OCI-LY7 (cell line): ENCODE data around the gene FPGT. TPM values are rescaled to one million over a fixed set of nuclear protein-coding genes. Genes with fewer than 3 reads are reported as not detected.

Experiments used
- BruUV-seq: library from RNA; stranded (reverse); fragments of 400-500 nt; replicated peaks from 2 replicates; lab custom pipeline; 2021; lab: Mats Ljungman, UMichigan
- CTCF ChIA-PET: fragments of 300-600 bp; sonication (Branson Sonifier 250); formaldehyde crosslinking; loops from one replicate; lab custom pipeline; 2022; ENCODE audit warnings: antibody characterized with exemption; ENCODE audit not compliant: unreplicated experiment; lab: Charles Lee
- POLR2A ChIA-PET: fragments of 300-600 bp; sonication (Branson Sonifier 250); formaldehyde crosslinking; loops from one replicate; lab custom pipeline; 2022; ENCODE audit warnings: antibody characterized with exemption; lab: Charles Lee
- DNase-seq: peaks from one replicate; pipeline ENCODE4 v3.0.0-alpha.2; 2015; ENCODE audit warnings: low spot score
- H2AFZ ChIP-seq: fragments of 200-600 bp; sonication (generic), shearing (Covaris generic); 2 replicates; pipeline ENCODE4 v1.6.1; 2014; ENCODE audit warnings: mild to moderate bottlenecking, antibody characterized with exemption, low read length, moderate library complexity
- H3K27ac ChIP-seq: fragments of 200-600 bp; sonication (generic); 2 replicates; pipeline ENCODE4 v1.5.1; 2014; ENCODE audit warnings: mixed run types, low read depth, mild to moderate bottlenecking, moderate library complexity, low read length, inconsistent platforms; ENCODE audit not compliant: poor library complexity, severe bottlenecking
- H3K36me3 ChIP-seq: fragments of 200-600 bp; sonication (generic); 2 replicates; pipeline ENCODE4 v1.6.1; 2014; ENCODE audit warnings: mild to moderate bottlenecking, antibody characterized with exemption, low read length, moderate library complexity, mixed read lengths; ENCODE audit not compliant: insufficient read depth
- H3K4me1 ChIP-seq: fragments of 200-600 bp; sonication (generic); 2 replicates; pipeline ENCODE4 v1.5.1; 2014; ENCODE audit warnings: mild to moderate bottlenecking, low read length; ENCODE audit not compliant: insufficient read depth, poor library complexity, severe bottlenecking
- H3K4me2 ChIP-seq: fragments of 200-600 bp; sonication (generic); 2 replicates; pipeline ENCODE4 v1.6.1; 2014; ENCODE audit warnings: mild to moderate bottlenecking, low read length
- H3K4me3 ChIP-seq: fragments of 200-600 bp; sonication (generic); 2 replicates; pipeline ENCODE4 v1.5.1; 2014; ENCODE audit warnings: mild to moderate bottlenecking, low read depth, low read length; ENCODE audit not compliant: poor library complexity, severe bottlenecking
- H3K79me2 ChIP-seq: fragments of 200-600 bp; sonication (generic); 2 replicates; pipeline ENCODE4 v1.6.1; 2016; ENCODE audit warnings: low read depth, mild to moderate bottlenecking, low read length, moderate library complexity, mixed read lengths; ENCODE audit not compliant: insufficient read depth
- H3K9me2 ChIP-seq: fragments of 200-600 bp; sonication (generic); 2 replicates; pipeline ENCODE4 v1.6.1; 2016; ENCODE audit warnings: mild to moderate bottlenecking, low read length, mixed read lengths; ENCODE audit not compliant: insufficient read depth
- H3K9me3 ChIP-seq: fragments of 200-600 bp; sonication (generic); 2 replicates; pipeline ENCODE4 v1.6.1; 2014; ENCODE audit warnings: mild to moderate bottlenecking, mixed run types, low read length, mixed read lengths
- H4K20me1 ChIP-seq: fragments of 200-600 bp; sonication (generic); 2 replicates; pipeline ENCODE4 v1.6.1; 2014; ENCODE audit warnings: mild to moderate bottlenecking, antibody characterized with exemption, low read length, moderate library complexity, mixed read lengths; ENCODE audit not compliant: insufficient read depth
- EZH2phosphoT487 ChIP-seq: fragments of 200-600 bp; sonication (generic); IDR thresholded peaks from 2 replicates; pipeline ENCODE4 v1.6.1; 2018; ENCODE audit warnings: low read depth, borderline replicate concordance, mild to moderate bottlenecking, mixed run types, antibody characterized with exemption, low read length, moderate library complexity, mixed read lengths
- intact Hi-C: fragments of 100-400 bp; cut with micrococcal nuclease; formaldehyde crosslinking; loops from one replicate; pipeline ENCODE4 v1.10.0; 2022; ENCODE audit not compliant: unreplicated experiment
- total RNA-seq, 2 experiments: library from RNA; depleted of rRNA in 1 of 2; stranded (reverse); fragments of >200 nt in 1 of 2; shearing (Covaris generic) in 1 of 2; gene quantifications; 2 replicates each; pipeline ENCODE4 v1.2.3, GENCODE V29; 2014 to 2022
- TF ChIP-seq, protein P1 (sequence below): fragments of 200-600 bp; sonication (generic); conservative IDR thresholded peaks from 2 replicates; pipeline ENCODE4 v1.5.1; 2014; ENCODE audit warnings: mild to moderate bottlenecking, antibody characterized with exemption, low read length, moderate library complexity, mixed read lengths

FPGT gene
- total RNA-seq, 2 experiments from 2014 or later, result 9.2 to 9.4 TPM

DNA sequence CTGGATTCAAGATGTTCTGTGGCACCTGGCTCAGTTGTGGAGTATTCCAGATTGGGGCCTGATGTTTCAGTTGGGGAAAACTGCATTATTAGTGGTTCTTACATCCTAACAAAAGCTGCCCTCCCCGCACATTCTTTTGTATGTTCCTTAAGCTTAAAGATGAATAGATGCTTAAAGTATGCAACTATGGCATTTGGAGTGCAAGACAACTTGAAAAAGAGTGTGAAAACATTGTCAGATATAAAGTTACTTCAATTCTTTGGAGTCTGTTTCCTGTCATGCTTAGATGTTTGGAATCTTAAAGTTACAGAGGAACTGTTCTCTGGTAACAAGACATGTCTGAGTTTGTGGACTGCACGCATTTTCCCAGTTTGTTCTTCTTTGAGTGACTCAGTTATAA, 7.2 kb downstream of the FPGT start:
- CTCF ChIA-PET, result no interaction called here
- TF ChIP-seq, protein P1, sequence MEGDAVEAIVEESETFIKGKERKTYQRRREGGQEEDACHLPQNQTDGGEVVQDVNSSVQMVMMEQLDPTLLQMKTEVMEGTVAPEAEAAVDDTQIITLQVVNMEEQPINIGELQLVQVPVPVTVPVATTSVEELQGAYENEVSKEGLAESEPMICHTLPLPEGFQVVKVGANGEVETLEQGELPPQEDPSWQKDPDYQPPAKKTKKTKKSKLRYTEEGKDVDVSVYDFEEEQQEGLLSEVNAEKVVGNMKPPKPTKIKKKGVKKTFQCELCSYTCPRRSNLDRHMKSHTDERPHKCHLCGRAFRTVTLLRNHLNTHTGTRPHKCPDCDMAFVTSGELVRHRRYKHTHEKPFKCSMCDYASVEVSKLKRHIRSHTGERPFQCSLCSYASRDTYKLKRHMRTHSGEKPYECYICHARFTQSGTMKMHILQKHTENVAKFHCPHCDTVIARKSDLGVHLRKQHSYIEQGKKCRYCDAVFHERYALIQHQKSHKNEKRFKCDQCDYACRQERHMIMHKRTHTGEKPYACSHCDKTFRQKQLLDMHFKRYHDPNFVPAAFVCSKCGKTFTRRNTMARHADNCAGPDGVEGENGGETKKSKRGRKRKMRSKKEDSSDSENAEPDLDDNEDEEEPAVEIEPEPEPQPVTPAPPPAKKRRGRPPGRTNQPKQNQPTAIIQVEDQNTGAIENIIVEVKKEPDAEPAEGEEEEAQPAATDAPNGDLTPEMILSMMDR, result no peak
- TF ChIP-seq EZH2phosphoT487, result no peak
- Histone ChIP-seq H2AFZ (no peak overlapping the region), H3K9me2 (no peaks in the 10 kb centered on the region), H3K4me1 (no peaks in the 10 kb centered on the region), H3K9me3 (no peaks in the 10 kb centered on the region), H3K4me3 (no peak overlapping the region), H3K27ac (no peak overlapping the region), H3K4me2 (no peak overlapping the region), H3K79me2 (no peaks in the 10 kb centered on the region), H3K36me3 (peaks cover 2% of the 10 kb centered on the region; the same call in 1 of the 2 replicates), H4K20me1 (no peaks in the 10 kb centered on the region)
- DNase-seq, result no peak
- BruUV-seq, result no TSS peak
- intact Hi-C loops, result no loop called here
- POLR2A ChIA-PET, result no interaction called here

DNA sequence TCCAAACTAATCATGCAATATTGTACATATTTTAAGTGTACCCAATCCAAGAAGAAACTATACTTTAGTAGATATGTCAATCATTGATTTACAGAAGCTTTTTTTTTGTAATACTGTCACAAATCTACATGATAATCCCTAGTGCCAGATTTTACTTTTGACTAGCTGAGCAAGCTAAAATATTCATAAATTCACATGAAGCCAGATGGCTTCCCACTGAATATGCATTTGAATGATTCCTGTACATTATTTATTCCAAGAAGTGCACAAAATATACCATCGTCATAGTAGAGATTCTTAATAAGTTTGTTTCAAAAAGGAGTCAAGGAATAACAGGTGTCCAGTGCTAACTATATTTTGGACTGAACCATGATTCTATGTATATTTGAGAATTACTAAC, 17.2 kb downstream of the FPGT start:
- Histone ChIP-seq H3K79me2 (no peaks in the 10 kb centered on the region), H3K9me3 (no peaks in the 10 kb centered on the region), H4K20me1 (no peaks in the 10 kb centered on the region), H3K4me3 (no peak overlapping the region), H3K27ac (no peak overlapping the region), H3K4me2 (no peak overlapping the region), H3K4me1 (no peaks in the 10 kb centered on the region), H3K9me2 (no peaks in the 10 kb centered on the region), H3K36me3 (no peaks in the 10 kb centered on the region), H2AFZ (no peak overlapping the region)
- no peak for DNase-seq
- CTCF ChIA-PET, result no interaction called here
- POLR2A ChIA-PET, result no interaction called here
- no TSS peak for BruUV-seq
- TF ChIP-seq EZH2phosphoT487, result no peak
- TF ChIP-seq, protein P1, result no peak
- intact Hi-C loops, result no loop called here

DNA sequence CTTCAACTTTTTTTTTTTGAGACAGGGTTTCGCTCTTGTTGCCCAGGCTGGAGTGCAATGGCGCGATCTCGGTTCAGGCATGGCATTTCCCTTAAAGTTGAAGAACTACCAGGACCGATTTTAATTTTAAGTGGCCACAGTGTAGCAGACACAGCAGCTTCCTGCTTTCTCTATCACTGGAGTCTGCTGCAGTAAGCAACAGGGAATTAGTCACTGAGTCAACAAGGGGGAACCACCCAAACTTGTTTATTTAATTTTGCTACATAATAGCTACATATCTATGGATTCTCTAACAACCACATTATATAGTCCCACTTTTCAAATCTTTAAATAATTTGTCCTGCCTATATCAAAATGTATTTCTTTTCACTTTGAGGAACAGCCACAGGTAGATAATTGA, 24.7 kb downstream of the FPGT start:
- Histone ChIP-seq H3K9me2 (no peaks in the 10 kb centered on the region), H3K79me2 (no peaks in the 10 kb centered on the region), H3K36me3 (no peaks in the 10 kb centered on the region), H2AFZ (no peak overlapping the region), H3K27ac (no peak overlapping the region), H3K4me3 (no peak overlapping the region), H3K4me2 (no peak overlapping the region), H3K4me1 (no peaks in the 10 kb centered on the region), H3K9me3 (no peaks in the 10 kb centered on the region), H4K20me1 (no peaks in the 10 kb centered on the region)
- TF ChIP-seq, protein P1, result no peak
- TF ChIP-seq EZH2phosphoT487, result no peak
- no TSS peak for BruUV-seq
- ChIA-PET POLR2A (no interaction called here), CTCF (no interaction called here)
- DNase-seq, result no peak
- intact Hi-C loops, result no loop called here
